ENCODE results near the gene UCN.

DNA sequence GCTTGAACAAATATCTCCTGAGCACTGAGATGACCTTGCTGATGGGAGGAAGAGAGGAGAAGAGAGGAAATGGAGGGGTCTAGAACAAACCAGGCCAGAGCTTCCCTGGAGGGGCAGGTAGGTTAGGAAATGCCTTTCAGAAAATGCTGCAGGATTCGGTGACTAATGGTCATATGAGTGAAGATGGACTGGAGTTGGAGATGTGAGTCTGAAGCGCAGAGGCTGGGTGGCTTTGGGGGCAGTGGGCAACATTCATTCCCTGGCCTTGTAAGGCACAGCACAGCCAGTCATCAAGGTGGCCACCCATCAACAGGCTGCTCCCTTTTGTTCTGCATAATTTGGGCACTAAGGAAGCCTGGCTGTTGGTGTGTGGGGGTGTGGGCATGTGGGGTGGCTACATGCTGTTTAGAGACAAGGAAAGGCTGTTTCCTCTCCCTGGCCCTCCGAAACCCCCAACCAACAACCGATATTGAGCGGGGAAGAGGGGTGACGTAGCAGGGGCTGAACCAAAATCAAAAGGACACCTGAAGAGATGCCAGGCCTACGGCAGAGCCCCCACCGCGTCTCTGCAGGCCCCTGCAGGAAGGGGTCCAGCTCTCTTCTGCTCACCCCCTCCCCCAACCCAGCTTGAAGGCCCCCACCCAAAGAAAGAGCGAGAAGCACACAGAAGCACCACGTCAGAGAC, 46.9 kb downstream of the UCN start:
- no peak for TF ChIP-seq POLR2AphosphoS5 (IDR thresholded peaks at IDR 0.05)
- TF ChIP-seq, protein P1, sequence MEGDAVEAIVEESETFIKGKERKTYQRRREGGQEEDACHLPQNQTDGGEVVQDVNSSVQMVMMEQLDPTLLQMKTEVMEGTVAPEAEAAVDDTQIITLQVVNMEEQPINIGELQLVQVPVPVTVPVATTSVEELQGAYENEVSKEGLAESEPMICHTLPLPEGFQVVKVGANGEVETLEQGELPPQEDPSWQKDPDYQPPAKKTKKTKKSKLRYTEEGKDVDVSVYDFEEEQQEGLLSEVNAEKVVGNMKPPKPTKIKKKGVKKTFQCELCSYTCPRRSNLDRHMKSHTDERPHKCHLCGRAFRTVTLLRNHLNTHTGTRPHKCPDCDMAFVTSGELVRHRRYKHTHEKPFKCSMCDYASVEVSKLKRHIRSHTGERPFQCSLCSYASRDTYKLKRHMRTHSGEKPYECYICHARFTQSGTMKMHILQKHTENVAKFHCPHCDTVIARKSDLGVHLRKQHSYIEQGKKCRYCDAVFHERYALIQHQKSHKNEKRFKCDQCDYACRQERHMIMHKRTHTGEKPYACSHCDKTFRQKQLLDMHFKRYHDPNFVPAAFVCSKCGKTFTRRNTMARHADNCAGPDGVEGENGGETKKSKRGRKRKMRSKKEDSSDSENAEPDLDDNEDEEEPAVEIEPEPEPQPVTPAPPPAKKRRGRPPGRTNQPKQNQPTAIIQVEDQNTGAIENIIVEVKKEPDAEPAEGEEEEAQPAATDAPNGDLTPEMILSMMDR (IDR thresholded peaks at IDR 0.05), result no peak
- no peak for TF ChIP-seq POLR2A (IDR thresholded peaks at IDR 0.05)
